ENCODE data around the gene FYCO1.
A peak's percentile ranks its signal among the peaks of the same experiment; 100 is the strongest.

The FYCO1 gene

GRCh38 chr3:45967724-45968123 lies 27.9 kb downstream of the FYCO1 start:
- FAIRE-seq (no peak), DNase-seq (ENCODE audit: insufficient read length, low spot score) (no peak)
- TF ChIP-seq POLR2AphosphoS5 (IDR thresholded peaks at IDR 0.05; ENCODE audit: low read depth, low read length) (no peak), SPI1 (IDR thresholded peaks at IDR 0.05; ENCODE audit: low read depth, low read length) (no peak), TAF1 (IDR thresholded peaks at IDR 0.05; ENCODE audit: low read depth, low read length) (no peak)

DNA sequence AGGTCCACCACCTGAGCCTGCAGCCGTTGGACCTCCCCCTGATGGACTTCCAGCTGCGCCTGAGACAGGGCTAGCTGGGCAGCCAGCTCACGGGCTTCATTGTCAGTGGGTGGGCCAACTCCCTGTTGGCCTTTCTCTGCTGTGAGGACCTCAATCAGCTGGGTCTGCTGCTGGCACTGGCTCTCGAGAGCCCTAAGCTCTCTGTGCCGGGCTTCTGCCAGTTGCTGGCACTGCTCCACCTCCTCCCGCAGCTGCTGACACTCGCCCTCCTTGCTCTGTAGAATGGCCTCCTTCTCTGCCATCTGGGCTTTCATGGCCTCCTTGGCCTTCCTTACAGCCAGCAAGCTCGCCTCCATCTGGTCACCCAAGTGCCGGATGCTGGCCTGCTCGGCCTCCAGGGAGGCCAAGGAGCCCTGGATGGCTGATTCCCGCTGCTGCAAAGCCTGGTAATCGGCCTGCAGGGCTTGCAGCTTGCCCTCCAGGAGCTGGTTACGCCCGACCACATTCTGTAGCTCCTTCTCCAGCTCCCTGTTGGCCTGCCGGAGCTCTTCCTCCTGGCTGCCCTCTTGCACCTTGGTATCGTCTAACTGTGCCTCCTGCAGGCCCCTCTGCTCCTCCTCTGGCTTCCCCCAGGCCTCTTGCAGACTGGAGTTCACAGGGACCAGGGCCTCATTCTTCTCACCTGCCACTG lies 28.5 kb downstream of the FYCO1 start:
- DNase-seq (ENCODE audit: insufficient read length, low spot score), result no peak
- no peak for TF ChIP-seq POLR2AphosphoS5 (IDR thresholded peaks at IDR 0.05; ENCODE audit: low read depth, low read length)
- TF ChIP-seq POU2F2 (IDR thresholded peaks at IDR 0.05; ENCODE audit: low read depth, low read length), result no peak
- no peak for TF ChIP-seq PAX5 (IDR thresholded peaks at IDR 0.05; ENCODE audit: insufficient read depth, low read length, severe bottlenecking)
- no peak for TF ChIP-seq SPI1 (IDR thresholded peaks at IDR 0.05; ENCODE audit: low read depth, low read length)
- FAIRE-seq, result no peak

DNA sequence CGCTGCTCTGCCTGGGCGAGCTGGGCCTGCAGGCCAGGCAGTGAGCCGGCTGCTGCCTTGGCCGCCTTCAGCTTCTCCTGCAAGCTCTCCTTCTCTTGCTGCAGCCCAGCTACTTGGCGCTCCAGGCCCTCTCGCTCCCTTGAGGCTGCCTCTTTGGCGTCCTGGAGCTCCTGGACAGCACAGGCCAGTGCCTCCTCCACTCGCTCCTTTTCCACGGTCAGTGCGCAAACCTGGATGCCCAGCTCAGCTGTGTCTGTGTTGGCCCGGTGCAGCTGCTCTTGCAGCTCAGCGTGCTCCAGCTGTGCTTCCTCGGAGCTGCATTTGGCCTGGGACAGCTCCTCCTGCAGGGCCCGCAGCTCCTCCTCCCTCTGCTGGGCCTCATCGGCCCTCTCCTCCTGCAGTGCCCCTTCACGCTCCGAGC lies 29.2 kb downstream of the FYCO1 start:
- TF ChIP-seq TAF1 (IDR thresholded peaks at IDR 0.05; ENCODE audit: low read depth, low read length), result no peak
- TF ChIP-seq POLR2AphosphoS5 (IDR thresholded peaks at IDR 0.05; ENCODE audit: low read depth, low read length), result no peak
- no peak for TF ChIP-seq PAX5 (IDR thresholded peaks at IDR 0.05; ENCODE audit: insufficient read depth, low read length, severe bottlenecking)
- TF ChIP-seq POU2F2 (IDR thresholded peaks at IDR 0.05; ENCODE audit: low read depth, low read length), result no peak
- no peak for TF ChIP-seq SPI1 (IDR thresholded peaks at IDR 0.05; ENCODE audit: low read depth, low read length)
- no peak for TF ChIP-seq POLR2A (IDR thresholded peaks at IDR 0.05; ENCODE audit: low read depth, low read length)
- DNase-seq (ENCODE audit: insufficient read length, low spot score), result no peak
- FAIRE-seq, result no peak

DNA sequence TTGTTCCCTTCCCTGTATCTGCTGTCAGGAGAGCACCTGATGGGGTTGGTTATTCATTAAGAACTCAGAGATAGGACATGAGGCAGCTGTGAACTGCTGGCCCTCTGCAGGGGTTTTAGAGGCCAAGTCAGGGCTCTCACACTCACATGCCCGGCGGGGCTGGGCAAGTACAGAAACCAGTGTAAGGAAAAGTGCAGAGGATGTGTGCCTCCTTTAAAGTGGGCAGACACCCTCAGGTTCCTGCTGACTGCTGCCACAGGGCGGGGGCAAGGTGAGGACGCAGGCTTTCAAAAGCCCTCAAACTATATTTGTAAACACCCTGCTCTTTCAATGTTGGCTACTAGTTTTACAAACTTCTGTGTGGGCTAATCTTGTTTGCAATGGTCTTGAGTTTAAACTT lies 30.0 kb downstream of the FYCO1 start:
- FAIRE-seq (no peak), DNase-seq (ENCODE audit: insufficient read length, low spot score) (no peak)
- no peak for TF ChIP-seq POLR2AphosphoS5 (IDR thresholded peaks at IDR 0.05; ENCODE audit: low read depth, low read length)
- no peak for TF ChIP-seq POU2F2 (IDR thresholded peaks at IDR 0.05; ENCODE audit: low read depth, low read length)
- no peak for TF ChIP-seq SPI1 (IDR thresholded peaks at IDR 0.05; ENCODE audit: low read depth, low read length)
- no peak for TF ChIP-seq TAF1 (IDR thresholded peaks at IDR 0.05; ENCODE audit: low read depth, low read length)
- no peak for TF ChIP-seq PAX5 (IDR thresholded peaks at IDR 0.05; ENCODE audit: insufficient read depth, low read length, severe bottlenecking)
- no peak for TF ChIP-seq POLR2A (IDR thresholded peaks at IDR 0.05; ENCODE audit: low read depth, low read length)

DNA sequence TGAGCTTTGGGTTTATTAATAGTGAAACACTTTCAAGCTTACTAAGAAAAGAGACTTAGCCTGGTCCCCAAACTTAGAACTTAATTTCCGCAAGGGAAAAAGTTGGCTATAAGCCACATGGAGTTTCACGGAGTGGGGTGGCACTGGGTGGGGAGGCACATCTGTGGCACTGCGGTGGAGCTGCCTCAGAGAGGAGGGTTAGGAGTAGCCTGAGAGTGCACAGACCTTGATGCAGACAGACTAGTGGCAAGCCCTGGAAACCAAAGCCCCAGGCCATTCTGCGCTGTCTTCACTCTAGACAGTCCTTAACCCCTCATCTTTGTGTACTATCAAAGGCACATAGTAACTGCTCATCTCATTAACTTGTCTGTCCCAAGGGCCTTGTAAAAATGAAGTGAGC lies 30.4 kb downstream of the FYCO1 start:
- TF ChIP-seq TAF1 (IDR thresholded peaks at IDR 0.05; ENCODE audit: low read depth, low read length) (no peak), SPI1 (IDR thresholded peaks at IDR 0.05; ENCODE audit: low read depth, low read length) (no peak), POLR2AphosphoS5 (IDR thresholded peaks at IDR 0.05; ENCODE audit: low read depth, low read length) (no peak), POU2F2 (IDR thresholded peaks at IDR 0.05; ENCODE audit: low read depth, low read length) (no peak), PAX5 (IDR thresholded peaks at IDR 0.05; ENCODE audit: insufficient read depth, low read length, severe bottlenecking) (no peak), POLR2A (IDR thresholded peaks at IDR 0.05; ENCODE audit: low read depth, low read length) (no peak)
- DNase-seq (ENCODE audit: insufficient read length, low spot score) (no peak), FAIRE-seq (peak; percentile 57)

DNA sequence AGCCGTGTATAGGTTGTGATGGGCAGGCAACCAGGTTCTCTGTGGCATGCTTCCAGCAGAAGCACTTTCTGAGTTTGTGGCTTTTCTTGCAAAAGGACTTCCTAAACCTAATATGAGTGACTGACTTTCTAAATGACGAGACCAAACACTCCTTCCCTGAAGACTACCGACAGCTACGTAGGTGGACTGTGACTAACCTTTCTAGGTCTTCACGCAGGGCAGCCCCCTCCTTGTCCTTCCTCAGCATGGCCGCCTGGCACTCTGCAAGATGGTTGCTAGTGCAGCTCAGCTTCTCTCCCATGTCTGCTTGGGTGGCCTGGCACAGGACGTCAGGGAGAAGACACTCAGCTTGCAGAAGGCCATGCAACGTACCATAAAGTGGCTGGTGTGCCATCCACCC lies 31.5 kb downstream of the FYCO1 start:
- DNase-seq (ENCODE audit: insufficient read length, low spot score) (peak; percentile 53), FAIRE-seq (peak; percentile 96)
- TF ChIP-seq SPI1 (IDR thresholded peaks at IDR 0.05; ENCODE audit: low read depth, low read length), result peak; percentile 41; the same call in 1 of the 2 replicates
- no peak for TF ChIP-seq POU2F2 (IDR thresholded peaks at IDR 0.05; ENCODE audit: low read depth, low read length)

- FAIRE-seq (peak; percentile 86), DNase-seq (ENCODE audit: insufficient read length, low spot score) (peak; percentile 22)
- TF ChIP-seq POLR2AphosphoS5 (IDR thresholded peaks at IDR 0.05; ENCODE audit: low read depth, low read length) (no peak), POU2F2 (IDR thresholded peaks at IDR 0.05; ENCODE audit: low read depth, low read length) (no peak), PAX5 (IDR thresholded peaks at IDR 0.05; ENCODE audit: insufficient read depth, low read length, severe bottlenecking) (no peak), POLR2A (IDR thresholded peaks at IDR 0.05; ENCODE audit: low read depth, low read length) (no peak), TAF1 (IDR thresholded peaks at IDR 0.05; ENCODE audit: low read depth, low read length) (no peak), SPI1 (IDR thresholded peaks at IDR 0.05; ENCODE audit: low read depth, low read length) (no peak)
Measured at GRCh38 chr3:45962033-45962432, 33.6 kb downstream of the FYCO1 start.

- DNase-seq (ENCODE audit: insufficient read length, low spot score) (no peak), FAIRE-seq (no peak)
- no peak for TF ChIP-seq POLR2AphosphoS5 (IDR thresholded peaks at IDR 0.05; ENCODE audit: low read depth, low read length)
- no peak for TF ChIP-seq POU2F2 (IDR thresholded peaks at IDR 0.05; ENCODE audit: low read depth, low read length)
- TF ChIP-seq PAX5 (IDR thresholded peaks at IDR 0.05; ENCODE audit: insufficient read depth, low read length, severe bottlenecking), result no peak
- no peak for TF ChIP-seq SPI1 (IDR thresholded peaks at IDR 0.05; ENCODE audit: low read depth, low read length)
- TF ChIP-seq POLR2A (IDR thresholded peaks at IDR 0.05; ENCODE audit: low read depth, low read length), result no peak
- no peak for TF ChIP-seq TAF1 (IDR thresholded peaks at IDR 0.05; ENCODE audit: low read depth, low read length)
Measured at GRCh38 chr3:45960289-45960688, 35.3 kb downstream of the FYCO1 start.

- no peak for FAIRE-seq
- no peak for DNase-seq (ENCODE audit: insufficient read length, low spot score)
- TF ChIP-seq POLR2AphosphoS5 (IDR thresholded peaks at IDR 0.05; ENCODE audit: low read depth, low read length), result no peak
Measured at GRCh38 chr3:45959201-45959600, 36.4 kb downstream of the FYCO1 start.

DNA sequence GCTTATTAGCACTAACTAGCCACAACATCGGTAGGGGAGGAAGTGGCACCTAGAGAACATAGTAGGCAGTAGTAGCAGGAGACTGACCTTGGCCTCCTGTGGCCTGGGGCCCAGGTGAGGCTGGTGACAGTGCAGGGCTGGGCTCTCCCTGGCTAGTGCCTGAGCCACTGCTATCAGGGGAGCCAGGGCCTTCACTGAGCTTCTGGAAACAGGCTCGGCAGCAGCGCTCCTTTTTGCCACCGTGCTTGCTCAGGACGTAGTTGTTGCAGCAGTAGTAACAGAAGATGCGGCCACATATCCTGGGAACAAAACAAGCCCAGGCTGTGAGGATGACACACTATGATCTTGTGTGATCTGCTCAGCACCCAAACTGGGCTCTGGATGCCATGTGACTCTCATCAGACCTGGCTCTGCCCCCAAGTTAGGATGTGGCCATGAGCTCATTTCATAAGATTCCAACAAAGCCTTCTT lies 37.3 kb downstream of the FYCO1 start:
- no peak for DNase-seq (ENCODE audit: insufficient read length, low spot score)
- TF ChIP-seq SPI1 (IDR thresholded peaks at IDR 0.05; ENCODE audit: low read depth, low read length) (no peak), PAX5 (IDR thresholded peaks at IDR 0.05; ENCODE audit: insufficient read depth, low read length, severe bottlenecking) (no peak), POLR2AphosphoS5 (IDR thresholded peaks at IDR 0.05; ENCODE audit: low read depth, low read length) (no peak), POLR2A (IDR thresholded peaks at IDR 0.05; ENCODE audit: low read depth, low read length) (no peak), TAF1 (IDR thresholded peaks at IDR 0.05; ENCODE audit: low read depth, low read length) (no peak), POU2F2 (IDR thresholded peaks at IDR 0.05; ENCODE audit: low read depth, low read length) (no peak)
- no peak for FAIRE-seq
